Measurements from ENCODE around the gene GRID1.

The GRID1 gene

GRCh38 chr10:86312701-86313270, 53.8 kb downstream of the GRID1 start:
- no peak for DNase-seq

GRCh38 chr10:86311906-86312305, 54.7 kb downstream of the GRID1 start:
- no peak for DNase-seq

GRCh38 chr10:86311190-86311589, 55.4 kb downstream of the GRID1 start:
- DNase-seq: no peak

- no peak for DNase-seq
Measured at GRCh38 chr10:86310702-86311101, 55.9 kb downstream of the GRID1 start.

- DNase-seq: no peak
Measured at GRCh38 chr10:86310291-86310690, 56.3 kb downstream of the GRID1 start.

GRCh38 chr10:86308056-86308455, 58.5 kb downstream of the GRID1 start:
- no peak for DNase-seq

GRCh38 chr10:86306628-86307278, 59.8 kb downstream of the GRID1 start:
- no peak for DNase-seq

GRCh38 chr10:86305521-86305920, 61.1 kb downstream of the GRID1 start:
- no peak for DNase-seq

- DNase-seq: no peak
Measured at GRCh38 chr10:86304436-86304835, 62.2 kb downstream of the GRID1 start.

- DNase-seq: no peak
Measured at GRCh38 chr10:86303626-86304025, 63.0 kb downstream of the GRID1 start.

- DNase-seq: no peak
Measured at GRCh38 chr10:86301971-86302370, 64.6 kb downstream of the GRID1 start.

- DNase-seq: no peak
Measured at GRCh38 chr10:86300931-86301830, 65.4 kb downstream of the GRID1 start.

GRCh38 chr10:86300399-86300925, 66.1 kb downstream of the GRID1 start:
- DNase-seq: no peak

- no peak for DNase-seq
Measured at GRCh38 chr10:86299562-86299961, 67.0 kb downstream of the GRID1 start.

GRCh38 chr10:86298501-86299001, 68.0 kb downstream of the GRID1 start:
- DNase-seq: no peak

- DNase-seq: no peak
Measured at GRCh38 chr10:86295791-86296190, 70.8 kb downstream of the GRID1 start.

GRCh38 chr10:86295351-86295750, 71.2 kb downstream of the GRID1 start:
- DNase-seq: no peak

GRCh38 chr10:86294346-86295265, 72.0 kb downstream of the GRID1 start:
- DNase-seq: no peak

GRCh38 chr10:86293396-86293791, 73.2 kb downstream of the GRID1 start:
- no peak for DNase-seq

- no peak for DNase-seq
Measured at GRCh38 chr10:86292462-86293395, 73.9 kb downstream of the GRID1 start.
